Smooth muscle cell (in vitro differentiated cells): ENCODE results near the gene VENTX. TPM values are rescaled to one million over a fixed set of nuclear protein-coding genes. Genes with fewer than 3 reads are reported as not detected.

Source experiments
- DNase-seq: peaks from one replicate; lab custom pipeline; 2025; ENCODE audit not compliant: unreplicated experiment; lab: John Stamatoyannopoulos, UW
- H2AFZ ChIP-seq: fragments of 200-600 bp; sonication (generic); 2 replicates; pipeline ENCODE4 v1.6.0; 2016; ENCODE audit warnings: antibody characterized with exemption, low read depth, mild to moderate bottlenecking
- H3F3A ChIP-seq: fragments of 200-600 bp; sonication (generic); 2 replicates; pipeline ENCODE4 v1.6.0; 2017; ENCODE audit warnings: antibody characterized with exemption, low read depth
- H3K27ac ChIP-seq: fragments of 200-600 bp; sonication (generic); 2 replicates; pipeline ENCODE4 v1.5.1; 2016; ENCODE audit warnings: low read depth, mild to moderate bottlenecking
- H3K27me3 ChIP-seq: fragments of 200-600 bp; sonication (generic); 2 replicates; pipeline ENCODE4 v1.6.1; 2016; ENCODE audit warnings: low read depth, mild to moderate bottlenecking
- H3K36me3 ChIP-seq: fragments of 200-600 bp; sonication (generic); 2 replicates; pipeline ENCODE4 v1.5.1; 2016; ENCODE audit warnings: low read depth
- H3K4me1 ChIP-seq: fragments of 200-600 bp; sonication (generic); 2 replicates; pipeline ENCODE4 v1.5.1; 2016; ENCODE audit warnings: low read depth
- H3K4me2 ChIP-seq: fragments of 200-600 bp; sonication (generic); 2 replicates; pipeline ENCODE4 v1.6.0; 2016; ENCODE audit warnings: mild to moderate bottlenecking
- H3K4me3 ChIP-seq: fragments of 200-600 bp; sonication (generic); 2 replicates; pipeline ENCODE4 v1.5.1; 2016; ENCODE audit warnings: mild to moderate bottlenecking
- H3K79me2 ChIP-seq: fragments of 200-600 bp; sonication (generic); 2 replicates; pipeline ENCODE4 v1.6.0; 2016; ENCODE audit warnings: low read depth, mild to moderate bottlenecking
- H3K9ac ChIP-seq: fragments of 200-600 bp; sonication (generic); 2 replicates; pipeline ENCODE4 v1.6.0; 2016; ENCODE audit warnings: low read depth
- H3K9me3 ChIP-seq: fragments of 200-600 bp; sonication (generic); replicated peaks from 2 replicates; pipeline ENCODE4 v1.5.1; 2016; ENCODE audit warnings: low read depth
- H4K20me1 ChIP-seq: fragments of 200-600 bp; sonication (generic); 2 replicates; pipeline ENCODE4 v1.6.0; 2016; ENCODE audit warnings: low read depth
- CTCF ChIP-seq: fragments of 200-600 bp; sonication (generic); IDR thresholded peaks from 2 replicates; pipeline ENCODE4 v1.5.1; 2017; ENCODE audit warnings: borderline replicate concordance, mild to moderate bottlenecking, antibody characterized with exemption; ENCODE audit not compliant: insufficient read depth, poor library complexity, severe bottlenecking
- WGBS: methylation state at CpG from one replicate; pipeline ENCODE4 v1.1.7; 2016; ENCODE audit warnings: low lambda C conversion rate; 5-methylcytosine and 5-hydroxymethylcytosine counted together
- polyA plus RNA-seq: library from polyadenylated mRNA; unstranded; fragments of >200 nt; fragmentation: Nextera tagmentation; extraction: Ambion mirVana; gene quantifications from 2 replicates; pipeline ENCODE4 v1.2.1, GENCODE V29; 2016
- total RNA-seq: library from RNA; depleted of rRNA; stranded (reverse); fragments of >200 nt; gene quantifications from 2 replicates; pipeline ENCODE4 v1.2.3, GENCODE V29; 2014

Gene VENTX
- total and polyA plus RNA-seq, 2 experiments from 2014 or later = not detected

DNA sequence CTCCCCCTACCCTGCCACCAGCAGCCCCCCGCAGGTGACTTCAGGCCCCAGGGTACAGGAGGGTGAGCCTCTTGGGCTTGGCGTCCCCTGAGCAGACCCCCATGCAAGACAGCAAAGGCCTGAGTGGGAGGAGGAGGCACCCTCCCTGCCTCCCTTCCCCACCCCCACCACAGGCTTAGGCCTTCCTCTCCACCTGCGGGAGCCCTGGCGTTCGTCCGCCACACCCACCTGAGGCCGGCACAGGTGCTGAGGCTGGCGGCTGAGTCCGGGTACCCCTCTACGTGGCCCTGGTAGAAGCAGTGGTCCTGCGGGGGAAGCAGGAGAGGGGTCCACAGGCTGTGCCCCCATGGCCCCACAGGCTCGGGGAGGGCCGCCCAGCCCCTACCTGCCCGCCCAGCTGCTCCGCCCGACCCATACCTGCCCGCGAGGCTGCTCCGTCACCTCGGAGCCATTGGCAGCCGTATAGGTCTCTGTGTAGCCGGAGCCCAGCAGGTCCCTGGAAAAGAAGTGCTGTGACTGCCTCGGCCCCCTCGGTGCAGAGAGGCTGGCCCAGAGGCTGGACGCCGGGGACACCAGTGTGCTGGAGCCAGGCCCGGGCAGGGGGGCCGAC lies 36.0 kb downstream of the VENTX start:
- no peak overlapping the region for H3K4me3 ChIP-seq
- H3F3A ChIP-seq = peaks cover 4% of the 10 kb centered on the region
- H3K4me2 ChIP-seq = no peak overlapping the region
- no peak overlapping the region for H2AFZ ChIP-seq
- TF ChIP-seq CTCF = no peak
- no peak for DNase-seq
- H3K27ac ChIP-seq = no peak overlapping the region
- 92% methylated on average over 19 of the region's 28 CpGs for WGBS
- peaks cover 12% of the 10 kb centered on the region for H3K4me1 ChIP-seq
- no peaks in the 10 kb centered on the region for H3K36me3 ChIP-seq
- no peak overlapping the region for H3K9ac ChIP-seq
- H4K20me1 ChIP-seq = peaks cover 14% of the 10 kb centered on the region
- H3K79me2 ChIP-seq = no peaks in the 10 kb centered on the region
- H3K27me3 ChIP-seq = peaks cover 23% of the 10 kb centered on the region
- no peaks in the 10 kb centered on the region for H3K9me3 ChIP-seq

DNA sequence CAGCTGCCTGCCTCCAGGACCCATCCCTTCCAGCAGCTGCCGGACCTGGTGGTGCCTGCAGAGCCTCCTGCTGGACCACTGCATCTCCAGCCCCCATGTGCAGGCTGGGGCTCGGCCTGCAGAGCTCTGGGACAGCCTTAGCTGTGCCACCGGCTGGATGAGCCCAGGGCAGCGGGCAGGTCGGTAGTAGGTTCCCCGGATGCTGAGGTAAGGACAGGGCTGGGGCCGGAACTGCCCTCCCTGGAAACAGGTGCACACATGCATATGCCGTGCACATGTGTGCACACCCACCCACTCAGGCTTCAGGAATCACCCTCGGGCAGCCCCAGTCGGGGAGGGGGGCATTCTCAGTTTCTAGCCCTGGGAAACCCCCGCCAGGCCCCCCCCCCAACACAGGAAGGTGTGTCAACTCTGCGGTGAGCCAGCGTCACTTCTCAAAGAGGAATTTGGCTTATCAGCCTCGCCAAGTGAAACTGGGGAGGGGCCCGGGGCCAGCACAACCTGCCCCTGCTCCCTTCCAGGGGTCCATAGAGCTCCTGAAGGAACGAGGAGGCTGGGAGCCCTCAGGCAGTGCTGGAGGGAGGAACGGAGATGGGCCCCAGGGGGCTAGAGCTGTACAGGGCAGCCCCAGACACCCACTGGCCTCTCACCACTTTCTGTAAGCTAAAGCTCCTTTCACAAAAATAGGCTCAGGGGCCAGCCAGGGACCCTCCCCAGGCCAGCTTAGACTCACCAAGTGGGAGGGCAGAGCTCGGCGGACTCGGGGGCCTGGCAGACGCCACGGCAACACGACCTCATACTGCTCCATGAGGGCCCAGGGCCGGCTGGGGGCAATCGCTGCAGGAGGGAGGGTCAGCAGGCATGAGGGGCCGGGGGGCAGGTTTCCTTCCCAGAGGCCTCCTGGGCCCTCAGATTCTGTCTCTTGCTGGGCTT lies 37.4 kb downstream of the VENTX start:
- H3K9ac ChIP-seq = no peak overlapping the region
- no peak for DNase-seq
- no peak overlapping the region for H2AFZ ChIP-seq
- H3F3A ChIP-seq = peaks cover 4% of the 10 kb centered on the region
- no peaks in the 10 kb centered on the region for H3K36me3 ChIP-seq
- peaks cover 23% of the 10 kb centered on the region for H3K27me3 ChIP-seq
- no peak for TF ChIP-seq CTCF
- peaks cover 12% of the 10 kb centered on the region for H3K4me1 ChIP-seq
- peaks cover 14% of the 10 kb centered on the region for H4K20me1 ChIP-seq
- no peak overlapping the region for H3K4me2 ChIP-seq
- H3K79me2 ChIP-seq = no peaks in the 10 kb centered on the region
- no peaks in the 10 kb centered on the region for H3K9me3 ChIP-seq
- H3K4me3 ChIP-seq = no peak overlapping the region
- H3K27ac ChIP-seq = no peak overlapping the region
- 77% methylated on average over 26 of the region's 26 CpGs for WGBS

- Histone ChIP-seq H3K9me3 (no peaks in the 10 kb centered on the region), H3K4me2 (no peak overlapping the region), H3K79me2 (no peaks in the 10 kb centered on the region), H4K20me1 (peaks cover 14% of the 10 kb centered on the region), H3K9ac (no peak overlapping the region), H3K4me3 (no peak overlapping the region), H3K27ac (no peak overlapping the region), H3F3A (peaks cover 4% of the 10 kb centered on the region), H2AFZ (no peak overlapping the region), H3K27me3 (peaks cover 23% of the 10 kb centered on the region), H3K4me1 (peaks cover 12% of the 10 kb centered on the region), H3K36me3 (no peaks in the 10 kb centered on the region)
- TF ChIP-seq CTCF = no peak
- WGBS = 64% methylated on average over 12 of the region's 12 CpGs
- no peak for DNase-seq
Measured at GRCh38 chr10:133275684-133276092, 38.0 kb downstream of the VENTX start.

GRCh38 chr10:133276100-133276434 lies 38.4 kb downstream of the VENTX start:
- Histone ChIP-seq H3K79me2 (no peaks in the 10 kb centered on the region), H3K4me1 (peaks cover 12% of the 10 kb centered on the region), H3K36me3 (no peaks in the 10 kb centered on the region), H3K9me3 (no peaks in the 10 kb centered on the region), H3F3A (peaks cover 4% of the 10 kb centered on the region), H3K9ac (no peak overlapping the region), H4K20me1 (peaks cover 14% of the 10 kb centered on the region), H3K27ac (no peak overlapping the region), H3K27me3 (peaks cover 23% of the 10 kb centered on the region), H3K4me3 (no peak overlapping the region), H3K4me2 (peak overlapping the region; percentile 59), H2AFZ (no peak overlapping the region)
- 62% methylated on average over 6 of the region's 6 CpGs for WGBS
- no peak for DNase-seq
- no peak for TF ChIP-seq CTCF
